B cell (primary cell): ENCODE data around the gene ABCA13. TPM values are rescaled to one million over a fixed set of nuclear protein-coding genes. Genes with fewer than 3 reads are reported as not detected.

Experiments
- ATAC-seq: fragments of 200-7000 bp; cut with Tn5 transposase; one replicate; pipeline ENCODE4 v1.10.0; 2021; ENCODE audit warnings: low read depth, mild to moderate bottlenecking, moderate number of reproducible peaks, moderate library complexity
- CTCF ChIA-PET: fragments of 350-600 bp; sonication (Branson Sonifier 250); formaldehyde crosslinking; loops from one replicate; lab custom pipeline; 2021; ENCODE audit warnings: antibody characterized with exemption, inconsistent platforms; lab: Charles Lee
- POLR2A ChIA-PET: fragments of 350-600 bp; sonication (Branson Sonifier 250); formaldehyde crosslinking; loops from one replicate; lab custom pipeline; 2021; ENCODE audit warnings: antibody characterized with exemption; lab: Charles Lee
- DNase-seq: peaks from one replicate; pipeline ENCODE4 v3.0.0; 2013
- H2AFZ ChIP-seq: 2 replicates; pipeline ENCODE4 v1.6.1; 2012; ENCODE audit warnings: mild to moderate bottlenecking, low read depth, low read length; ENCODE audit not compliant: insufficient read depth, poor library complexity, severe bottlenecking
- H3K27ac ChIP-seq, 2 donors: 1 replicate in 1 of 2; 2 replicates in 1 of 2; pipeline ENCODE4 v1.5.1; 2012 to 2013; ENCODE audit warnings: low read length in 2 of 2, mild to moderate bottlenecking in 2 of 2, moderate library complexity in 1 of 2
- H3K27me3 ChIP-seq, 4 experiments: fragments of 200-600 bp in 1 of 4; sonication (generic) in 1 of 4; replicated peaks in 1 of 4; 1 replicate in 2 of 4; 2 replicates in 2 of 4; pipeline versions ENCODE4 v1.6.1 to v1.7.0; 2013 to 2016; ENCODE audit warnings: low read length in 3 of 4, mild to moderate bottlenecking in 2 of 4, mixed read lengths in 1 of 4, moderate library complexity in 1 of 4; ENCODE audit not compliant: insufficient read depth in 4 of 4, control insufficient read depth in 3 of 4; ENCODE audit errors: control extremely low read depth in 1 of 4
- H3K36me3 ChIP-seq, 2 experiments: replicated peaks in 1 of 2; 1 replicate in 1 of 2; 2 replicates in 1 of 2; pipeline versions ENCODE4 v1.6.1 to v1.7.1; 2013; ENCODE audit warnings: low read length in 1 of 2; ENCODE audit not compliant: insufficient read depth in 2 of 2, control insufficient read depth in 1 of 2; ENCODE audit errors: control extremely low read depth in 1 of 2, extremely low read depth in 1 of 2
- H3K4me1 ChIP-seq, 2 donors: fragments of 200-600 bp in 1 of 2; sonication (generic) in 1 of 2; 1 replicate in 1 of 2; 2 replicates in 1 of 2; pipeline versions ENCODE4 v1.5.1 to v1.6.1; 2013 to 2017; ENCODE audit warnings: low read length in 2 of 2; ENCODE audit not compliant: control insufficient read depth in 2 of 2, insufficient read depth in 2 of 2
- H3K4me2 ChIP-seq: replicated peaks from 2 replicates; pipeline ENCODE3; 2012; ENCODE audit warnings: mild to moderate bottlenecking, low read depth, low read length; ENCODE audit not compliant: poor library complexity, severe bottlenecking
- H3K4me3 ChIP-seq, 5 experiments: fragments of 200-600 bp in 1 of 5; sonication (generic) in 1 of 5; 1 replicate in 3 of 5; 2 replicates in 2 of 5; pipeline versions ENCODE4 v1.5.1 to v1.7.0; 2011 to 2016; ENCODE audit warnings: low read length in 4 of 5, mild to moderate bottlenecking in 4 of 5, low read depth in 2 of 5, control low read depth in 1 of 5, moderate library complexity in 1 of 5; ENCODE audit not compliant: insufficient read depth in 1 of 5; ENCODE audit errors: control extremely low read depth in 1 of 5, extremely low read depth in 1 of 5
- H3K79me2 ChIP-seq: fragments of 200-600 bp; sonication (generic); one replicate; pipeline ENCODE4 v1.6.0; 2016; ENCODE audit warnings: low read length; ENCODE audit not compliant: control insufficient read depth, insufficient read depth
- H3K9ac ChIP-seq: fragments of 200-600 bp; sonication (generic); 2 replicates; pipeline ENCODE4 v1.6.1; 2017; ENCODE audit warnings: mild to moderate bottlenecking, low read length, moderate library complexity
- H3K9me3 ChIP-seq, 3 donors: one replicate each; pipeline versions ENCODE4 v1.6.1 to v1.7.1; 2013; ENCODE audit warnings: low read length in 2 of 3; ENCODE audit not compliant: control insufficient read depth in 2 of 3, insufficient read depth in 1 of 3; ENCODE audit errors: control extremely low read depth in 1 of 3
- H4K20me1 ChIP-seq: 2 replicates; pipeline ENCODE4 v1.6.0; 2012; ENCODE audit warnings: mild to moderate bottlenecking, low read length; ENCODE audit not compliant: insufficient read depth, control insufficient read depth, poor library complexity, severe bottlenecking
- H3K27ac Mint-ChIP-seq: one replicate; pipeline ENCODE4 v1.8.0; 2021; ENCODE audit warnings: mixed read lengths
- H3K27me3 Mint-ChIP-seq: one replicate; pipeline ENCODE4 v1.8.0; 2021; ENCODE audit warnings: mixed read lengths
- H3K4me1 Mint-ChIP-seq: one replicate; pipeline ENCODE4 v1.8.0; 2021; ENCODE audit warnings: mixed read lengths
- H3K4me3 Mint-ChIP-seq: one replicate; pipeline ENCODE4 v1.8.0; 2021; ENCODE audit warnings: mixed read lengths
- H3K9me3 Mint-ChIP-seq: one replicate; pipeline ENCODE4 v1.8.0; 2022; ENCODE audit warnings: mixed read lengths; ENCODE audit not compliant: insufficient read depth
- CTCF ChIP-seq: fragments of 200-600 bp; IDR thresholded peaks from one replicate; pipeline ENCODE4 v1.8.0; 2022; ENCODE audit warnings: antibody characterized with exemption, mild to moderate bottlenecking
- EZH2 ChIP-seq: IDR thresholded peaks from 2 replicates; pipeline ENCODE4 v1.6.1; 2012; ENCODE audit warnings: borderline replicate concordance, low read depth, mild to moderate bottlenecking, moderate library complexity, low read length; ENCODE audit not compliant: insufficient read depth, poor library complexity, severe bottlenecking
- WGBS: methylation state at CpG from one replicate; pipeline ENCODE4 v1.1.5; 2013; ENCODE audit warnings: missing lambda C conversion rate; ENCODE audit not compliant: insufficient coverage; 5-methylcytosine and 5-hydroxymethylcytosine counted together
- intact Hi-C: fragments of 100-400 bp; cut with micrococcal nuclease; formaldehyde crosslinking; loops from one replicate; pipeline ENCODE4 v1.10.0; 2022
- polyA plus RNA-seq: library from polyadenylated mRNA; depleted of rRNA; stranded (reverse); fragments of >200 nt; gene quantifications from 2 replicates; pipeline ENCODE4 v1.2.3, GENCODE V29; 2012
- total RNA-seq, 2 donors: library from RNA; stranded (reverse); fragments of 120-200 nt in 1 of 2; gene quantifications; 1 replicate in 1 of 2; 2 replicates in 1 of 2; pipeline versions ENCODE4 v1.2.3 to v1.2.4, GENCODE V29; 2013 to 2022

ABCA13 gene
- total and polyA plus RNA-seq, 2 donors (not counting 1 experiment from before 2014, with no cell fraction given), result not detected

GRCh38 chr7:48595756-48596155, 424.5 kb downstream of the ABCA13 start:
- POLR2A ChIA-PET, result no interaction called here

GRCh38 chr7:48610705-48611104, 439.4 kb downstream of the ABCA13 start:
- 93% methylated on average over 2 of the region's 2 CpGs for WGBS
- Histone ChIP-seq H3K9ac (no peak overlapping the region), H4K20me1 (no peaks in the 10 kb centered on the region), H3K79me2 (no peaks in the 10 kb centered on the region), H3K27ac (no peak overlapping the region), H3K27me3 (no peaks in the 10 kb centered on the region), H3K4me2 (no peak overlapping the region), H3K4me3 (no peak overlapping the region), H2AFZ (no peak overlapping the region), H3K36me3 (no peaks in the 10 kb centered on the region), H3K9me3 (peaks cover 0 to 15% (median 0%) of the 10 kb centered on the region in 3 donors), H3K4me1 (no peaks in the 10 kb centered on the region)
- DNase-seq (no peak), ATAC-seq (no peak)
- intact Hi-C loops, result no loop called here
- no peak for TF ChIP-seq EZH2
- Mint-ChIP-seq H3K27me3 (no peaks in the 10 kb centered on the region), H3K27ac (no peak overlapping the region), H3K4me3 (no peak overlapping the region), H3K4me1 (no peaks in the 10 kb centered on the region), H3K9me3 (peaks cover 3% of the 10 kb centered on the region)
- ChIA-PET CTCF (no interaction called here), POLR2A (no interaction called here)

More at GRCh38 chr7:48595756-48596155, 424.5 kb downstream of the ABCA13 start:
- no peak overlapping the region for H3K9ac ChIP-seq
- H3K79me2 ChIP-seq, result no peaks in the 10 kb centered on the region
- H3K4me2 ChIP-seq, result no peak overlapping the region
- H3K9me3 ChIP-seq, result no peaks in the 10 kb centered on the region
- no peak for DNase-seq
- no peak overlapping the region for H3K27ac Mint-ChIP-seq
- H2AFZ ChIP-seq, result no peak overlapping the region
- H3K27ac ChIP-seq, result no peak overlapping the region
- H3K27me3 Mint-ChIP-seq, result no peaks in the 10 kb centered on the region
- H3K4me1 Mint-ChIP-seq, result no peaks in the 10 kb centered on the region
- CTCF ChIA-PET, result interaction anchor here (0.7 kb wide), 1 partner anchor 159 kb away, joined by 3 read pairs; no protein-coding TSS in a partner anchor
- TF ChIP-seq CTCF (no peak), EZH2 (no peak)
- no peaks in the 10 kb centered on the region for H3K9me3 Mint-ChIP-seq
- no peaks in the 10 kb centered on the region for H3K36me3 ChIP-seq
- WGBS, result 67% methylated on average over 2 of the region's 5 CpGs
- no peak for ATAC-seq
- H3K4me1 ChIP-seq, result no peaks in the 10 kb centered on the region
- no peaks in the 10 kb centered on the region for H4K20me1 ChIP-seq
- no peak overlapping the region for H3K4me3 Mint-ChIP-seq
- intact Hi-C loops, result no loop called here
- no peaks in the 10 kb centered on the region for H3K27me3 ChIP-seq
- no peak overlapping the region for H3K4me3 ChIP-seq
